Chondrocyte (in vitro differentiated cells): ENCODE measurements around the gene EML3. TPM values are rescaled to one million over a fixed set of nuclear protein-coding genes. Genes with fewer than 3 reads are reported as not detected.
A peak's percentile ranks its signal among the peaks of the same experiment; 100 is the strongest.

ENCODE experiments used
- DNase-seq: peaks from one replicate; pipeline ENCODE4 v3.0.0; 2021; ENCODE audit warnings: mixed read lengths, low spot score
- H3K27ac Mint-ChIP-seq: one replicate; pipeline ENCODE4 v1.8.0; 2021; ENCODE audit warnings: mild to moderate bottlenecking, moderate library complexity, mixed read lengths; ENCODE audit not compliant: unreplicated experiment
- H3K27me3 Mint-ChIP-seq: 2 replicates; pipeline ENCODE4 v1.8.0; 2021; ENCODE audit warnings: low read depth, mixed read lengths
- H3K36me3 Mint-ChIP-seq: 2 replicates; pipeline ENCODE4 v1.8.0; 2021; ENCODE audit warnings: low read depth, mixed read lengths
- H3K4me1 Mint-ChIP-seq: 2 replicates; pipeline ENCODE4 v1.8.0; 2021; ENCODE audit warnings: low read depth, mild to moderate bottlenecking, mixed read lengths
- H3K4me3 Mint-ChIP-seq: one replicate; pipeline ENCODE4 v1.8.0; 2021; ENCODE audit warnings: mild to moderate bottlenecking, moderate library complexity, mixed read lengths; ENCODE audit not compliant: unreplicated experiment
- H3K9me3 Mint-ChIP-seq: 2 replicates; pipeline ENCODE4 v1.8.0; 2021; ENCODE audit warnings: low read depth, mixed read lengths
- total RNA-seq: library from RNA; stranded (reverse); gene quantifications from 3 replicates; pipeline ENCODE4 v1.2.1, GENCODE V29; 2021
- TF ChIP-seq, protein P1 (sequence below): fragments of 200-600 bp; sonication (generic); IDR thresholded peaks from 2 replicates; pipeline ENCODE4 v1.5.0; 2021; ENCODE audit warnings: antibody characterized with exemption, mild to moderate bottlenecking, moderate library complexity

The EML3 gene
- total RNA-seq, 1 donor from 2014 or later = 58.9 TPM

DNA sequence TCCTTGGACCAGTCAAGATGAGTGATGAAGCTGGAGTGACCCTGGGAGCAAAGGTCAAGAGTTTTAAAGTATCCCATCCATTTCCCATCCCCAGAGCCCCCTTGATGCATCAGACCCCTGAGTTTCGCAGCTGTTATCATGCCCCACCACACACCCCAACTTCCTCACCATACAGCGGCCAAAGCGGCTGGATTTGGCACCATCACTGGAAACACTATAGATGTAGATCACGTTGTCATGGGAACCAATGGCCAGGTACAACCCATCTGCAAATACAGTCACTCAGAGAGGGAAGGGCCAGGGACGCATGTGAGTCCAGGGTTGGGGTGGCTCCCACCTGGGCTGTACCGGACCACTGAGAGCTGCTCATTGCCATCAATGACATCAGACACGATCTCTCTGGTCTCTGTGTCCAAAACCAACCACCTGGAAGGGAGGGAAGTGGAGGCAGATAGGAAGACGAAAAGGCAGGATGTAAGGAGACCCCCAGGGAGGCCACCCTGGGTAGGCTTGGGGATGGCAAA is 8.7 kb downstream of the EML3 start:
- Mint-ChIP-seq H3K4me3 (no peak overlapping the region), H3K9me3 (no peaks in the 10 kb centered on the region), H3K27ac (no peak overlapping the region), H3K36me3 (peaks cover 11% of the 10 kb centered on the region), H3K27me3 (no peaks in the 10 kb centered on the region), H3K4me1 (peaks cover 37% of the 10 kb centered on the region)
- no peak for DNase-seq
- TF ChIP-seq, protein P1, sequence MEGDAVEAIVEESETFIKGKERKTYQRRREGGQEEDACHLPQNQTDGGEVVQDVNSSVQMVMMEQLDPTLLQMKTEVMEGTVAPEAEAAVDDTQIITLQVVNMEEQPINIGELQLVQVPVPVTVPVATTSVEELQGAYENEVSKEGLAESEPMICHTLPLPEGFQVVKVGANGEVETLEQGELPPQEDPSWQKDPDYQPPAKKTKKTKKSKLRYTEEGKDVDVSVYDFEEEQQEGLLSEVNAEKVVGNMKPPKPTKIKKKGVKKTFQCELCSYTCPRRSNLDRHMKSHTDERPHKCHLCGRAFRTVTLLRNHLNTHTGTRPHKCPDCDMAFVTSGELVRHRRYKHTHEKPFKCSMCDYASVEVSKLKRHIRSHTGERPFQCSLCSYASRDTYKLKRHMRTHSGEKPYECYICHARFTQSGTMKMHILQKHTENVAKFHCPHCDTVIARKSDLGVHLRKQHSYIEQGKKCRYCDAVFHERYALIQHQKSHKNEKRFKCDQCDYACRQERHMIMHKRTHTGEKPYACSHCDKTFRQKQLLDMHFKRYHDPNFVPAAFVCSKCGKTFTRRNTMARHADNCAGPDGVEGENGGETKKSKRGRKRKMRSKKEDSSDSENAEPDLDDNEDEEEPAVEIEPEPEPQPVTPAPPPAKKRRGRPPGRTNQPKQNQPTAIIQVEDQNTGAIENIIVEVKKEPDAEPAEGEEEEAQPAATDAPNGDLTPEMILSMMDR = no peak

DNA sequence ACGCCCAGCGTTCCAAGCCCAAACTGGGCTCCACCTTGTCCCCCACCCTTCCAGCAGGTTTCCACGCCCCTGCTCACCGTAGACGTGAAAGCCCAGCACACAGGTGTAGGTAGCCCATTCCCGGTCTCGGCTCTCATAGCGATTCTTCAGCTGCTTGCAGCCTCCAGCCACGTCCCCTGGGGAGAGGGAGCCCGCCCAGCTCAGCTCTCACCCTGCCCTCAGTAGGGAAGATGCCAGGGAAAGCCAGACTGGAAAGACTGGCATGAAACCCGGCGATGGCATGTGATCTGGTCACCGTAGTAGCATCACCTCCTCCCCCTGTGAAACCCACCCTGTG is 9.5 kb downstream of the EML3 start:
- TF ChIP-seq, protein P1 = no peak
- Mint-ChIP-seq H3K36me3 (peaks cover 14% of the 10 kb centered on the region), H3K4me3 (no peak overlapping the region), H3K9me3 (no peaks in the 10 kb centered on the region), H3K4me1 (peaks cover 40% of the 10 kb centered on the region), H3K27ac (peak overlapping the region; percentile 1), H3K27me3 (no peaks in the 10 kb centered on the region)
- no peak for DNase-seq

DNA sequence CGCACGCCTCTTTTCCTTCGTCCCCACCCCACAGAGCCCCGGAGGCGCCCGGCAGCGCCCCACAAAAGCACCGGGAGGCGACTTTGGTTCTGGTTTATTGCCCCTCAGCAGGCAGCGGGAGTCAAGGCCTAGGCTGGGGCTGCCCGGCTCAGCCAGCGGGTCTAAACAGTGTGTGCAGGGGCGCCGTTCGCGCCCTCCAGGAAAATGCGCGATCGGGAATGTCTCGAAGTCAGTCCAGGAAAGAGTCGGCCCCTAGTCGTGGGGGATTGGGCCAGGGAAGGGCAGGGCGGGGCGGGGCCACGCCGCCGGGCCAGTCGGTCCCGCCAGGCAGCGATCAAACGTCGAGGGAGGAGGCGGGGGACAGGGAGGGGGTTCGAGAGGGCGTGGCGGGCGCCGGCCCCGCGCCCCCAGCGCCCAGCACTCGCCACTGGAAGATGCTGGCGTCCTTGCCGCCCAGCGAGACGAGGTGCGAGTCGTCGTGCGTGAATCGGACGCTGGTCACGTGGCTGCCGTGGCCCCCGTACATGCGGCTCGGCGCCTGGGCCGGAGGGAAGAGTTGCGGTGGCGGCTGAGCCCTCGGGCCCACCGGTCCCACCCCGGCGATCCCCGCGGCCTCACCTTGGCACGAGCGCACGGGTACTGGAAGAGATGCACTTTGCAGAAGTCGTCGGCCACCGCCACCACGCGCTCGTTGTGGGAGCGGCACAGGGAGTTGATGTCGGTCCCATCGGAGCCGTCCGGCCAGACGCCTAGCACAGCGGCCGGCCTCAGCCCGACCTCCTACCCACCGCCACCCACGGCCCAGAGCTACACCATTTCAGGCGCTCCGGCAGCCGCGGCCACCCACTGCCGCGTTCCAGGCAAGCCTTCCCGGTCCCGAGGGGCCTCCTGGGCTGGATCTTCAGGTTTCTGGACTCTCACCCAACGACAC is 10.2 kb downstream of the EML3 start:
- TF ChIP-seq, protein P1 = no peak
- H3K27me3 Mint-ChIP-seq = no peaks in the 10 kb centered on the region
- DNase-seq = no peak
- no peaks in the 10 kb centered on the region for H3K9me3 Mint-ChIP-seq
- peak overlapping the region; percentile 80 for H3K4me3 Mint-ChIP-seq
- peaks cover 40% of the 10 kb centered on the region for H3K4me1 Mint-ChIP-seq
- peak overlapping the region; percentile 81 for H3K27ac Mint-ChIP-seq
- peaks cover 17% of the 10 kb centered on the region for H3K36me3 Mint-ChIP-seq

DNA sequence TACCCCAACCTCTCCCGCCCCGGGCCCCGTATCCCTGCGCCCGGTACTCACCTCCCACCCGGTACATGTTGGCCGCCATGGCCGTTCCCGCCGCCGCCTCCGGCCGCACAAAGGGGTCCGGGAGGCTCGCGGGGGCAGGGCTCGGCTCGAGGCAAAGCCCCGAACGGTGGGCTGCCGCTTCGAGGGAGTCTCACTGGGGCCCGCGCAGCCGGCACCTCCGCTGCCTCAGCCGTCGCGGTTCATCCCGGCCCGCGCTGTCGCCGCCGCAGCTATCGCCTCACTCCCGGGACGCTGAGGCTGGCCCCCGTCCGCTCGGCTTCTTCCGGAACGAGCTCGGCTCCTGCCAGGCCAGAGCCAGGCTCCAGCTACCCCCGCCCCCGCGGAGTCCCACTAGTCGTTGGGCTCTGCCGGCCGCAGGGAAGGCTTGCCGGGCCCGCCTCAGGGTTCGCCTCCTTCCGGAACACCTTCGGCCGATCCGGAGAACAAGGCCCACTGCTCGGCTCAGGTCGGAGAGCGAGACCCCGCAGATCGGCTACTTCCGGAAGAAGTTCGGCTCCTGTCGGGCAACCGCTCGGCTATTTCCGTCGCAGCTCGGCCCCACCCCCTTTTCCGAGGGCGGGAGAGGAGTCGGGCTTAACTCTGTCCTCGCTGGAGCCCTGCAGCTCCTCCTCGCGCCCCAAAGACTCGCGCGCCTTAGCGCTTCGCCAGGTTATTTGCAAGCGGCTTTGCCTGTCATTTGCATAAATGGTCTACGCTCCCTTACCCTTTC is 11.0 kb downstream of the EML3 start, which contains the start of gene MTA2:
Gene MTA2, minus strand, starts transcription at position 494 of the 769 bp plus-strand sequence. Its CDS starts 415 bp downstream, at position 79.
- TF ChIP-seq, protein P1 = peak; percentile 3
- Mint-ChIP-seq H3K36me3 (peaks cover 19% of the 10 kb centered on the region), H3K4me3 (peak within 1 kb of the TSS; percentile 80), H3K27me3 (no peaks in the 10 kb centered on the region), H3K9me3 (no peaks in the 10 kb centered on the region), H3K4me1 (peaks cover 40% of the 10 kb centered on the region), H3K27ac (peak within 1 kb of the TSS; percentile 81)
- DNase-seq = peak; percentile 99

DNA sequence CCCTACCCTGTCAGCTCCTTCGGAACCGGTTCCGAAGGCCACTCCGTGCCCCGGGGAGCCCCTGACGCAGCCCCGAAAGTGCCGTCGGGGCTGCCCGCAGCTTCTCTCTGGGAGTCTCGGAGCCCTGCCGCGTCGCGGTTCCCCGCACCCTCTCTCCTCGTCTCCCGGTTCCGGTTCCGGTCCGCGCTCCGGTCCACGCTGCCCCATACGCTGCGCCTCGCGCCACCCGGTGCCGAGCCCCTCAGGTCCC is 11.5 kb downstream of the EML3 start:
- no peak for DNase-seq
- peaks cover 40% of the 10 kb centered on the region for H3K4me1 Mint-ChIP-seq
- no peaks in the 10 kb centered on the region for H3K9me3 Mint-ChIP-seq
- H3K36me3 Mint-ChIP-seq = peaks cover 18% of the 10 kb centered on the region
- H3K4me3 Mint-ChIP-seq = peak overlapping the region; percentile 80
- H3K27me3 Mint-ChIP-seq = no peaks in the 10 kb centered on the region
- TF ChIP-seq, protein P1 = no peak
- peak overlapping the region; percentile 74 for H3K27ac Mint-ChIP-seq
